Spleen (tissue), 11 donors: Measurements from ENCODE around the gene EYA2. TPM values are rescaled to one million over a fixed set of nuclear protein-coding genes. Genes with fewer than 3 reads are reported as not detected.

Experiments
- DNase-seq: peaks from one replicate; pipeline ENCODE4 v3.0.0-alpha.2; 2020
- H3K27ac ChIP-seq, 8 donors: fragments of 200-600 bp; sonication (generic) in 7 of 8; 1 replicate in 4 of 8; 2 replicates in 4 of 8; pipeline versions ENCODE4 v1.5.0 to v1.8.0; 2016 to 2021; ENCODE audit warnings: inconsistent platforms in 4 of 8, mild to moderate bottlenecking in 4 of 8, moderate library complexity in 1 of 8
- H3K27me3 ChIP-seq, 7 donors: fragments of 200-600 bp; sonication (generic) in 6 of 7; replicated peaks in 1 of 7; 1 replicate in 4 of 7; 2 replicates in 3 of 7; pipeline versions ENCODE4 v1.5.0 to v1.8.0; 2016 to 2021; ENCODE audit warnings: inconsistent platforms in 3 of 7, mild to moderate bottlenecking in 1 of 7
- H3K36me3 ChIP-seq, 6 donors: fragments of 200-600 bp; sonication (generic) in 5 of 6; 1 replicate in 4 of 6; 2 replicates in 2 of 6; pipeline versions ENCODE4 v1.5.0 to v1.8.0; 2016 to 2021; ENCODE audit warnings: inconsistent platforms in 2 of 6
- H3K4me1 ChIP-seq, 6 donors: fragments of 200-600 bp; sonication (generic) in 5 of 6; 1 replicate in 3 of 6; 2 replicates in 3 of 6; pipeline versions ENCODE4 v1.5.0 to v1.8.0; 2016 to 2021; ENCODE audit warnings: inconsistent platforms in 3 of 6
- H3K4me3 ChIP-seq, 8 donors: fragments of 200-600 bp; sonication (generic) in 7 of 8; 1 replicate in 4 of 8; 2 replicates in 4 of 8; pipeline versions ENCODE4 v1.5.0 to v1.8.0; 2016 to 2021; ENCODE audit warnings: inconsistent platforms in 4 of 8, mild to moderate bottlenecking in 4 of 8, moderate library complexity in 2 of 8
- H3K9me3 ChIP-seq, 8 donors: fragments of 200-600 bp; sonication (generic) in 7 of 8; 1 replicate in 4 of 8; 2 replicates in 4 of 8; pipeline versions ENCODE4 v1.5.0 to v1.8.0; 2016 to 2021; ENCODE audit warnings: inconsistent platforms in 4 of 8
- CTCF ChIP-seq, 11 experiments: fragments of 200-600 bp in 7 of 11; fragments of 450-650 bp in 4 of 11; sonication (generic) in 4 of 11; IDR thresholded peaks in 8 of 11; conservative IDR thresholded peaks in 3 of 11; 1 replicate in 7 of 11; 2 replicates in 4 of 11; pipeline versions ENCODE4 v1.4.0 to v1.8.0; 2016 to 2021; ENCODE audit warnings: antibody characterized with exemption in 11 of 11, inconsistent platforms in 4 of 11, mild to moderate bottlenecking in 1 of 11
- POLR2A ChIP-seq, 3 donors: fragments of 450-650 bp; IDR thresholded peaks; one replicate each; pipeline ENCODE4 v1.5.1; 2017; ENCODE audit warnings: antibody characterized with exemption in 3 of 3, mild to moderate bottlenecking in 1 of 3
- POLR2AphosphoS5 ChIP-seq, 3 donors: sonication (generic); formaldehyde crosslinking; IDR thresholded peaks; one replicate each; pipeline ENCODE4 v1.5.1; 2017; ENCODE audit warnings: antibody characterized with exemption in 3 of 3
- WGBS, 5 donors: extraction: QIAGEN DNeasy Blood & Tissue Kit in 3 of 5; methylation state at CpG; one replicate each; pipeline versions ENCODE4 v1.1.5 to v1.1.7; 2013 to 2018; 5-methylcytosine and 5-hydroxymethylcytosine counted together
- intact Hi-C: fragments of 100-400 bp; cut with DNase I; formaldehyde crosslinking; loops from one replicate; pipeline ENCODE4 v1.15.0; 2023; ENCODE audit warnings: low total_unique reads
- polyA plus RNA-seq, 3 donors: library from polyadenylated mRNA; stranded (reverse); fragments of 200-250 nt; gene quantifications; one replicate each; pipeline ENCODE4 v1.2.1, GENCODE V29; 2013
- total RNA-seq, 7 donors: library from RNA; depleted of rRNA in 3 of 7; stranded (reverse); fragments of >200 nt in 3 of 7; fragmentation: NEBNext Ultra II Directional in 4 of 7; extraction: Animal tissue kit (Norgen Biotek cat#: 25700) in 4 of 7; gene quantifications; one replicate each; pipeline versions ENCODE4 v1.1.0 to v1.2.1, GENCODE V29; 2016 to 2021
- donor health status: healthy with polysubstance abuse.
- donor health status: DM: no; HTN: no; CAD: no; lungs with moderate emphysema.
- donor health status: DM: no; HTN: no; CAD: no.
- donor health status: Bipolar disorder and iron deficiency.
- donor health status: healthy.
- donor health status: DM: no; HTN: no; CAD: no.
- donor health status: DM: yes; HTN: yes; CAD: no.

Gene EYA2
- total and polyA plus RNA-seq, 10 donors = 0.26 to 0.76 (median 0.51) TPM; not detected in 1

DNA sequence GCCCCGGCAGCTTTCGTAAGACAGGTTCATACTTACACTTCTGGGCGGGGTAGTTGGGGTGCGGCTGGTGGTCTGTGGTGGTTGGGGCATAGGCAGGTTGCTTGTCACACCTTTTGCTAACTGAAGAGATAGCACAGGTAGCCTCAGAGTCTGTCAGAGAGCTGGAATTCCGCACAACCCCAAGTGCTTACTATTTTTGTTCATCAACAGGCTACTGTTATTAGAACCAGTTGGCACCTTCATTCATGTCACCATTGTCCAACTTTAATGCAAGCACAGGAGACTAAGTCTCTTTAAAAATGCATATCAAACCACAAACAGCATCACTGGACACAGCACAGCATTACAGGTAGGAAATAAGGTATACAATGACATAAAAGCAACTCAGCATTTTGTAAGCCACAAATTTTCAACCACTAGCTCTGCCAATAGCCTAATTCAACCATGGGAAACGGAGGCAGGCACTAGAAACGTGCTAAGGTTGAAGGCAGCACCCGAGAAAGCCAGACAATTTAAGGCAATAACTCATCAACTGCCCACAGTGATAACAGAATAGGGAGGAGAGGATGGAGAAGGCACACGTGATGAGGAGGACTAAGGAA is 318.1 kb downstream of the EYA2 start:
- no peak overlapping the region for H3K4me3 ChIP-seq
- H3K36me3 ChIP-seq = peaks cover 0 to 100% (median 94%) of the 10 kb centered on the region in 6 donors
- no peak for DNase-seq
- H3K9me3 ChIP-seq = no peaks in the 10 kb centered on the region
- TF ChIP-seq POLR2A (IDR thresholded peaks at IDR 0.05) (no peak), POLR2AphosphoS5 (IDR thresholded peaks at IDR 0.05) (no peak), CTCF (IDR thresholded peaks at IDR 0.05 in 8 of 11, conservative IDR thresholded peaks at IDR 0.05 in 3 of 11) (no peak)
- H3K4me1 ChIP-seq = no peaks in the 10 kb centered on the region
- intact Hi-C loops = no loop called here
- H3K27ac ChIP-seq = no peak overlapping the region
- H3K27me3 ChIP-seq = no peaks in the 10 kb centered on the region
- WGBS, 5 donors = 91 to 97% (median 93%) methylated on average over 9 of the region's 9 CpGs

DNA sequence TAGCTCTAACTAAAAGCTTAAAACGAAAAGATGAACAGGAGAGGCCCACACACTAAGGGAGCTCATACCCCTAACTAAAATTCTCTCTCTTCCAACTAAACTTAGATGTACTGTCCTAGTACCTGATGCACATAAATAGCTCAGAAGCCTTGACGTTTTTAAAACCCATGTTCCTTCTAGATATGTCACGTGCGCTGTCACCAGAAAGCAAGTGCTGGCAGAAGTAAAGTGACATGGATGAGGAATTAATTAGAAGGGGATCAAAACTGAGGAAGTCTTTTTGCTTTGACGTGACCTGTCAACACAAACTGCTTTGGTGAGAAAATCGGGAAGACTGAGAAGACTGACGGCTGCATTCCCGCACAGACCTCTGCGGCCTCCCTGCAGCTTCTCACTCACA is 319.3 kb downstream of the EYA2 start:
- Histone ChIP-seq H3K4me1 (no peaks in the 10 kb centered on the region), H3K27ac (no peak overlapping the region), H3K4me3 (no peak overlapping the region), H3K27me3 (no peaks in the 10 kb centered on the region), H3K9me3 (no peaks in the 10 kb centered on the region), H3K36me3 (peaks cover 0 to 100% (median 92%) of the 10 kb centered on the region in 6 donors)
- intact Hi-C loops = no loop called here
- no peak for DNase-seq
- WGBS, 5 donors = 93 to 96% (median 93%) methylated on average over 9 of the region's 9 CpGs
- TF ChIP-seq POLR2A (IDR thresholded peaks at IDR 0.05) = no peak
- no peak for TF ChIP-seq CTCF (IDR thresholded peaks at IDR 0.05 in 8 of 11, conservative IDR thresholded peaks at IDR 0.05 in 3 of 11)
- TF ChIP-seq POLR2AphosphoS5 (IDR thresholded peaks at IDR 0.05) = no peak

DNA sequence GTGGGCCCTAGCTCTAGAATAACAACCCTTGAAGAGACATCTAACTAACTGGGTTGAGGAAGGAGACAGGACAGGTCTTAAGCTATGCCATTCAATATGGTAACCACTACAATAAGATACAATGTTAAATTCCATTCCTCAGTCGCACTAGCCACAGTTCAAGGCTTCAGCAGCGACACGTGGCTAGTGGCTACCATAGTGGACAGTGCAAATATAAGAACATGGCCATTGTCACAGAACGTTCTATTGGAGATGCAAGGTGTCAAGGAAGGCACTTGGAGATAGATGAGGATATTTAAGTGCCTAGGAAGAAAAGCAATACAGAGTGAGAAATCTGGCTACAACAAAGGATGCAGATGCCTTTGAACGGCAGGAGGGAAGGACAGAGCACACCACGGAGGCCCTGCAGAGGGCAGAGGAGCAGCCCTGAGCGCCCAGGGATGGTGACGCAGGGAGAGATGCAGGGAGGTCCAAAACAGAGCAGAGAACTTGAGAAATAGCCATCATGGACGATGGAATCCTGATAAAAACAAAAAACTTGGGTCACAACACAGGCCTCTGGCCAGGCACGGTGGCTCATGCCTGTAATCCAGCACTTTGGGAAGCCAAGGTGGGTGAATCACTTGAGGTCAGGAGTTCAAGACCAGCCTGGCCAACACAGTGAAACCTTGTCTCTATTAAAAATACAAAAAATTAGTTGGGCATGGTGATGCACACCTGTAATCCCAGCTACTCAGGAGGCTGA is 321.2 kb downstream of the EYA2 start:
- WGBS, 5 donors = 91 to 97% (median 95%) methylated on average over 10 of the region's 10 CpGs
- TF ChIP-seq POLR2A (IDR thresholded peaks at IDR 0.05) = no peak
- TF ChIP-seq CTCF (IDR thresholded peaks at IDR 0.05 in 8 of 11, conservative IDR thresholded peaks at IDR 0.05 in 3 of 11) = no peak
- no peak for TF ChIP-seq POLR2AphosphoS5 (IDR thresholded peaks at IDR 0.05)
- no peak for DNase-seq

DNA sequence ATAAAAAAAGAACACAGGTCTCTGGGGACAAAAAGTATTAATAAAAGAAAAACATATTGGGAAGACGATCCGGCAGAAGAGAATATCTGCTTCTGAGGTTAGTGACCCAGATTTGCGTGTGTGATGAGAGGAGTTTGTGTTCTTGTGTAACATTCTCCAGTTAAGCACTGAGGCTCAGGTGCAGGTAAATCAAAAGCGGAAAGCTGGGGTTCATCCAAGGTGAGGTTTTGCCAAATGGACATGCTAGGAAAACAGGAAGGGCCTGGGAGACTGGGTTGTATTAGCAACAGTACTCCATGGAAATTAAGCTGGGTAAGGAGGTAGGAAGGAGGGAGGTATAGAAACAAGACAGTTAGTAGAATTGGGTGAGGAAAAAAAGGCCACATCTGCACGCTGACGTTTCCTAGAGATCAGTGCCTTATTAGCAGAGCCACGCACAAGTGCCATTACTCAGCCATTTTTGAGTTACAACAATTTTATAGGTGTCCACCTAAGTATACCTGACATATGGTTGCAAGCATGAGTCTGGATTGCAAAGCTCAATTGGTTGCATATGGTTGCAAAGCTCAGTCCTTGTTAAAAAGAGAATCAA is 322.3 kb downstream of the EYA2 start:
- TF ChIP-seq POLR2A (IDR thresholded peaks at IDR 0.05) (no peak), POLR2AphosphoS5 (IDR thresholded peaks at IDR 0.05) (no peak)
- 87 to 96% (median 93%) methylated on average over 7 of the region's 7 CpGs for WGBS, 5 donors
- Histone ChIP-seq H3K27ac (no peak overlapping the region), H3K36me3 (peaks cover 2 to 100% (median 87%) of the 10 kb centered on the region in 6 donors), H3K9me3 (no peaks in the 10 kb centered on the region), H3K27me3 (no peaks in the 10 kb centered on the region), H3K4me1 (peaks cover 0 to 7% (median 0%) of the 10 kb centered on the region in 6 donors), H3K4me3 (no peak overlapping the region)
- no peak for DNase-seq
- intact Hi-C loops = no loop called here

More for the DNA sequence above, 321.2 kb downstream of the EYA2 start:
- Histone ChIP-seq H3K27ac (no peak overlapping the region), H3K36me3 (peaks cover 2 to 100% (median 87%) of the 10 kb centered on the region in 6 donors), H3K9me3 (no peaks in the 10 kb centered on the region), H3K27me3 (no peaks in the 10 kb centered on the region), H3K4me3 (no peak overlapping the region), H3K4me1 (peaks cover 0 to 5% (median 0%) of the 10 kb centered on the region in 6 donors)
- intact Hi-C loops = no loop called here
